Measurements from ENCODE around the gene CLEC2D. TPM values are rescaled to one million over a fixed set of nuclear protein-coding genes. Genes with fewer than 3 reads are reported as not detected.

Gene CLEC2D
- total and polyA plus RNA-seq, 10 of the 15 experiments (the other 5 are each of a cell fraction or from before 2014, with no cell fraction given), result 4.6 to 29.8 (median 16.0) TPM

- peak; percentile 83 for TF ChIP-seq ZNF384 (IDR thresholded peaks at IDR 0.05; ENCODE audit: borderline replicate concordance, low read depth, low read length)
- TF ChIP-seq GATAD2B (conservative IDR thresholded peaks at IDR 0.05; ENCODE audit: low read depth), result no peak
- TF ChIP-seq BHLHE40 (IDR thresholded peaks at IDR 0.05; ENCODE audit: borderline replicate concordance in 1 of 2, low read depth in 2 of 2, low read length in 1 of 2), result peak; percentile 91 to 95
- TF ChIP-seq LARP7 (IDR thresholded peaks at IDR 0.05), result no peak
- TF ChIP-seq JUNB (IDR thresholded peaks at IDR 0.05), result peak; percentile 99
- TF ChIP-seq SP1 (IDR thresholded peaks at IDR 0.05; ENCODE audit: low read depth, low read length), result no peak
- TF ChIP-seq ATF3 (IDR thresholded peaks at IDR 0.05; ENCODE audit: borderline replicate concordance, extremely low read depth, low read depth, low read length), result no peak
- TF ChIP-seq CBX3 (IDR thresholded peaks at IDR 0.05; ENCODE audit: borderline replicate concordance, low read depth), result no peak
- TF ChIP-seq ESRRA (IDR thresholded peaks at IDR 0.05; ENCODE audit: low read length), result no peak
- no peak for TF ChIP-seq MAX (IDR thresholded peaks at IDR 0.05; ENCODE audit: low read depth, low read length)
- TF ChIP-seq ZZZ3 (IDR thresholded peaks at IDR 0.05; ENCODE audit: control insufficient read depth, insufficient read length, low read depth), result no peak
- no peak for TF ChIP-seq ASH2L (IDR thresholded peaks at IDR 0.05; ENCODE audit: borderline replicate concordance, low read depth)
- no peak for TF ChIP-seq TARDBP (IDR thresholded peaks at IDR 0.05; ENCODE audit: borderline replicate concordance)
- no peak for TF ChIP-seq NFXL1 (IDR thresholded peaks at IDR 0.05; ENCODE audit: borderline replicate concordance)
- TF ChIP-seq ELK1 (IDR thresholded peaks at IDR 0.05; ENCODE audit: low read depth, low read length), result no peak
- TF ChIP-seq RCOR1 (conservative IDR thresholded peaks at IDR 0.05; ENCODE audit: low read depth, low read length), result peak; percentile 94; the same call in 1 of the 2 replicates
- TF ChIP-seq ZNF207 (IDR thresholded peaks at IDR 0.05; ENCODE audit: borderline replicate concordance), result no peak
- peak; percentile 95 for TF ChIP-seq ATF7 (IDR thresholded peaks at IDR 0.05; ENCODE audit: low read depth)
- peak; percentile 95 for TF ChIP-seq POLR2AphosphoS5 (IDR thresholded peaks at IDR 0.05; ENCODE audit: low read length)
- TF ChIP-seq E2F8 (IDR thresholded peaks at IDR 0.05; ENCODE audit: low read depth, partially characterized antibody), result no peak
- no peak for TF ChIP-seq E4F1 (IDR thresholded peaks at IDR 0.05; ENCODE audit: borderline replicate concordance, partially characterized antibody)
- TF ChIP-seq SREBF1 (IDR thresholded peaks at IDR 0.05; ENCODE audit: low read length), result peak; percentile 69
- no peak for TF ChIP-seq HDGF (IDR thresholded peaks at IDR 0.05)
- peak; percentile 95 for TF ChIP-seq PAX5 (IDR thresholded peaks at IDR 0.05; ENCODE audit: borderline replicate concordance, low read depth, low read length)
- no peak for TF ChIP-seq IRF3 (IDR thresholded peaks at IDR 0.05)
Observed at GRCh38 chr12:9669534-9669933, at the start of gene CLEC2D (continued).

Data from GM12878 (cell line).